Suppressor macrophage treated with lipopolysaccharide for 4 hours (primary cell): ENCODE measurements around the gene CAMK2N2.

Experiments used
- DNase-seq: peaks from one replicate; pipeline ENCODE4 v3.0.0-alpha.2; 2020

CAMK2N2 gene

DNA sequence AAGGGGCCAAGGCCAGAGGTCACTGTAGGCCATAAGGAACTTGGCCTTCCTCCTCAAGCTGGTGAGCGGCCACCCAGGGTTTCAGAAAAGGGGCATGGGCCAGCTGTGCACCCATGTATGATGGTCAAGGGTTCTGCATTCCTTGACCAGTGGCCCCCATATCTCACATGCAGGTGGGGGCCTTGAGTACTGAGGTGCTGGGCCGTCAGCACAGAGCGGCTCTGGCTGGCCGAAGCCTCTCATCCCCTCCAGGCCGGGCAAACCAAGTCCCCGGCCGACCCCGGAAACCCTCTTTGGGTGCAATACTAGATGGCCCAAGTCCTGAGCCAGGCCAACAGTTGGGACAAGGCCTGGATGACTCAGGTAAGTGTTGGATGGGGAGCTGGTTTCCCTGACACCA is 22.1 kb downstream of the CAMK2N2 start:
- DNase-seq: no peak

DNA sequence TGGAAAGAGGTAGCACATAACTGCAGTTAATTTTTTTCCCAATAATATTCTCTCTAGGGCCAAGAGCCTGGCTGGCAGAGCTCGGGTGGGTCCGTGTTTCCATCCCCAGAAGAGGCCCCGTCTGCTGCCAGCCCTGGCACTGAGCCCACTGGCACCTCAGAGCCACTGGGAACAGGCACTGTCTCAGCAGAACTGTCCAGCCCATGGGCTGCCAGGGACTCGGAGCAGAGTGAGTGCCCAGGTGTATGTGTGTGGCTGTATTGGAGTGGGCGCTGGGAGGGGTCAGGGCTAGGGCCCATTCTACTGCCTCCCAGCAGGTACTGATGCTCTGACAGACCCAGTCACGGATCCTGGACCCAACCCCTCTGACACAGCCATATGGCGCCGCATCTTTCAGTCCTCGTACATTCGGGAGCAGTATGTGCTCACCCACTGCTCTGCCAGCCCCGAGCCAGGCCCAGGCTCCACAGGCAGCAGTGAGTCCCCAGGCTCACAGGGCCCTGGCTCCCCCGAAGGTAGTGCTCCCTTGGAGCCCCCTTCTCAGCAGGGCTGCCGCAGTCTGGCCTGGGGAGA is 23.0 kb downstream of the CAMK2N2 start:
- no peak for DNase-seq

DNA sequence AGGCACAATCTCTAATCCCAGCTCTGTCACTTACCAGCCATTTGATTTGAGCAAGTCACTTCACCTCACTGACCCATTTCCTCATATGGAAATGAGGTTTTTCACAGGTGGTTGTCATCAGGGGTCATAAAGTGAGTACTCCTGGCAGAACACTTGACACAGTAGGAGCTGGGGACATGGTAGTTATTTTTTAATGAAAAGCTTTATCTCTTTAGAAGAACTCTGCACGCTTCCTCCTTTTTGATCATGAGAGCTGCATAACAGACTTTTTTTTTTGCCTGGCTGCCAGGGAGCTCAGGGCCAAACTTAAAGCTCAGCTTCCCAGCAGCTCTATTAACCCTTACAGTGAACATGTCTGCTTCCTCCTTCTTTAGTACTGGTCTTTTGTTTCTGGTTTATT is 23.5 kb downstream of the CAMK2N2 start:
- DNase-seq: no peak

- DNase-seq: no peak
These were observed 24.1 kb downstream of the CAMK2N2 start for GRCh38 chr3:184237211-184237610.

DNA sequence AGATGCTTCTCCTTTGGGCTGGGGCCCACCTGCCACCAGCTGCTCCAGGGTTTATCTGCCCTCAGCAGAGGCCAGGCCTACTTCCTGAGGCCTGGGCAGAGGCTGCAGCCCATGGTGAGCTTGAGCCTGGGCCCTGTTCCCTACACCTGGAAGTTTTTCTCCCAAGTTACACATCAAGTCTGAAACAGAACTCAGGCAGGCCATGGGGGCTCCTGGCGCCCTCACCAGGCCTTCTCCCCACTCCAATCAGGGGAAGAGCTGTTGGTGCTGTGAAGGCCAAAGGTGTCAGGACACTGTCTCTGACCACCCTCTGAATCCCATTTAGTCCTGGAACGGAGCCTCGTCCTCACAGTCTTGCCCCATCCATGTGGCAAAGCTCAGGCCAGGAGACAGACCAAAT is 24.7 kb downstream of the CAMK2N2 start:
- DNase-seq: no peak

GRCh38 chr3:184236033-184236410 is 25.3 kb downstream of the CAMK2N2 start:
- DNase-seq: no peak

GRCh38 chr3:184235381-184236032 is 25.8 kb downstream of the CAMK2N2 start:
- no peak for DNase-seq

DNA sequence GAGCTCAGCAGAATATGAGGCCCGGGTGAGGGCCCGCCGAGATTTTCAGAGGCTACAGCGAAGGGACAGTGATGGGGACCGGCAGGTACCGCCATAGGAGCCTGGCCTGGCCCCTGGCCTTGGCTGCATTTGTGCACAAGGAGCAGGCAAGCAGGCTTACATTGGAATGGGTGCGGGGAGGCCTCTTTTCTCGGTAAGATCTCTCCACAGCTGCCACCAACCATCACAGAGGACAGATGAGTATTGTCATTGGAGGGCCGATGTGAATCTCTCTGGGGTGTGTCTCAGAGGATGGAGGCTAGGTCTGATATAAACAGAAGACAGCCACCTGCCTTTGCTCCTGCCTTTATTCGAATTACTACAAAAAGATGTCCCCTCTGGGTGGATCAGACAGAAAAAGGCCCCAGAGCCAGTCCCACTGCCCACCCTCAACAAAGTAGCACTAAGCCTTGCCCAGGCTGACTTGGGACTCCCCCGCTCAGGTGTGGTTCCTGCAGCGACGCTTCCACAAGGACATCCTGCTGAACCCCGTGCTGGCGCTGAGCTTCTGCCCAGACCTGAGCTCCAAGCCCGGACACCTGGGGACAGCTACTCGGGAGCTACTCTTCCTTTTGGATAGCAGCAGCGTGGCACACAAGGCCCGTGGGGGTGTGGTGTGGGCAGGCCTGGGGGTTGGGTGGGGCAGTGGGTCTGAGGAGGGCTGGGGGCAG is 26.5 kb downstream of the CAMK2N2 start:
- no peak for DNase-seq

DNA sequence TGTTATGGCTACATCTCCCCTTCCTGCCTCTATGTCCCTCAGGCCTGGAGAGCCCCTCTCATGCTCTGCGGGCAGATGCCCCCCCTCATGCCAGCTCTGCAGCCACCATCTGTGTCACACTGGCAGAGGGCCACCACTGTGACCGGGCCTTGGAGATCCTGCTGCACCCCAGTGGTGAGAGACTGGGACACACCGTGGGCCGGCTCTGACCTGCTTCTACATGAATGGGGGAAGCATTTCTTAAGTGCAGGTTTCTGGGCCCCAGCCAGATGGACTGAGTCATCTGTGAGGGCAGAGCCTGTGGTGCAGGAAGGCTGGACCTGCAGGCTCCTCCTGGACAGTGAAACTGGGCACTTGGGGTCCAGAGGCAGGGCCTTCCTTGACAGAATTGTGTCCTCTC is 27.1 kb downstream of the CAMK2N2 start:
- DNase-seq: no peak

- no peak for DNase-seq
These were observed 28.1 kb downstream of the CAMK2N2 start for GRCh38 chr3:184233127-184233843.

GRCh38 chr3:184231671-184232070 is 29.7 kb downstream of the CAMK2N2 start:
- no peak for DNase-seq

GRCh38 chr3:184230603-184231528 is 30.5 kb downstream of the CAMK2N2 start:
- no peak for DNase-seq

GRCh38 chr3:184230081-184230602 is 31.2 kb downstream of the CAMK2N2 start:
- no peak for DNase-seq

- peak; percentile 48 for DNase-seq
These were observed 31.8 kb downstream of the CAMK2N2 start, which contains the start of gene VWA5B2 for GRCh38 chr3:184229394-184230080. VWA5B2 (plus strand) TSS chr3:184229585; CDS start chr3:184230529, 944 bp downstream.

GRCh38 chr3:184228376-184229137 is 32.8 kb downstream of the CAMK2N2 start:
- no peak for DNase-seq

DNA sequence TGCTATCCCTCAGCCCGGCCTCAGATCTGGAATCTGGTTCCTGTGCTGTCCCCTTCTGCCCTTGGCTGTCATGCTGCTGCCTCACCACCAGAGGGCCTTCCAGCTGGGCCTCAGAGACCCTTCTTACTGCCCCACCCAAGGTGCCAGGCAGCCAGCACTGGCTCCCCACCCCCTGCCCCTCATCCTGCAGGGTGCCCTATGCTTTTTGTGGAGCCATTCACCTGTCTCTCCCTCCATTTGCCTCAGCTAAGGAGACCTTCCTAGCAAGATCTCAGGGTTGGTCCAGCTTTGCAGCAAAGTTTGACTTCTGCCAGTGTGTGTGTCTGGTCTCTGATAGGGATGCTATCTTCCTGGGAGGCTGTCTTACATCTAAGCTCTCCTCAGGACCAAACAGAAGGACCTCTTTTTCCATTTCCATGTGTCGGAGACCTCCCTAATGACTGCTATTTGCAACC is 33.8 kb downstream of the CAMK2N2 start:
- DNase-seq: peak; percentile 57

- no peak for DNase-seq
These were observed 37.4 kb downstream of the CAMK2N2 start for GRCh38 chr3:184223946-184224345.

DNA sequence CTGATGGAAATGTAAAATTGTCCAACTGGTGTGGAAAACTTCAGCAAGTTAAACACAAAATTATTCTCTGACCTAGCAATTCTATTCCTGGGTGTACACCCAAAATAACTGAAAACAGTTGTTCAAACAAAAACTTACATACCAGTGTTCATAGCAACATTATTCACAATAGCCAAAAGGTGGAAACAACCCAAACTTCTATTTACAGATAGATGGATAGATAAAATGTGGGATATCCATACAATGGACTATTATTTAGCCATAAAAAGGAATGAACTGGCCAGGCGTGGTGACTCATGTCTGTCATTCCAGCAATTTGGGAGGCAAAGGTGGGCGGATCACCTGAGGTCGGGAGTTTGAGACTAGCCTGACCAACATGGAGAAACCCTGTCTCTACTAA is 38.8 kb downstream of the CAMK2N2 start:
- no peak for DNase-seq

GRCh38 chr3:184218814-184219213 is 42.5 kb downstream of the CAMK2N2 start:
- no peak for DNase-seq

DNA sequence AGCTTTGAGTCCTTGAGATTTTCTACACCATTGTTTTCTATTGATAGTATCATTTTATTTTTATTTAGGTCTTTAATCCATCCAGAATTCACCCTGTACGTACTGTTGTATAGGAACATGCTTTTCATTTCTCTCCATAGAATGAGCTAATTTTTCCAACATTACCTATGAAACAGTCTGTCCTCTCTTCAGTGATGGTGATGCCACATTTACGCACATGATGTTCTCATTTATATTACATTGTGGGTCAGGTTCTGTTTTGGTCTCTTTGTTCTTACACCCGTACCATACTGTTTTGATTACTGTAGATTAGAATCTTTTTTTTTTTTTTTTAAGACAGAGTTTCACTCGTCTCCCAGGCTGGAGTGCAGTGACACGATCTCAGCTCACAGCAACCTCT is 49.6 kb downstream of the CAMK2N2 start:
- DNase-seq: no peak

GRCh38 chr3:184211297-184211696 is 50.1 kb downstream of the CAMK2N2 start:
- no peak for DNase-seq
